CD14-positive monocyte (primary cell): Measurements from ENCODE around the gene IGF2. TPM values are rescaled to one million over a fixed set of nuclear protein-coding genes. Genes with fewer than 3 reads are reported as not detected.
A peak's percentile ranks its signal among the peaks of the same experiment; 100 is the strongest.

Source experiments
- DNase-seq, 3 donors: peaks; one replicate each; pipeline ENCODE4 v3.0.0-alpha.2; 2011 to 2022
- H2AFZ ChIP-seq: 2 replicates; pipeline ENCODE4 v1.6.0; 2012; ENCODE audit warnings: mild to moderate bottlenecking, low read depth, low read length, inconsistent platforms; ENCODE audit not compliant: insufficient read depth, poor library complexity, severe bottlenecking
- H3K27ac ChIP-seq, 2 donors: 1 replicate in 1 of 2; 2 replicates in 1 of 2; pipeline ENCODE4 v1.5.1; 2012 to 2013; ENCODE audit warnings: low read length in 2 of 2, control low read depth in 1 of 2, inconsistent platforms in 1 of 2, low read depth in 1 of 2, mild to moderate bottlenecking in 1 of 2
- H3K27me3 ChIP-seq, 2 donors: one replicate each; pipeline versions ENCODE4 v1.6.0 to v1.6.1; 2011 to 2013; ENCODE audit warnings: low read length in 2 of 2; ENCODE audit not compliant: control insufficient read depth in 2 of 2, insufficient read depth in 2 of 2
- H3K36me3 ChIP-seq, 2 donors: replicated peaks in 1 of 2; 1 replicate in 1 of 2; 2 replicates in 1 of 2; pipeline versions ENCODE4 v1.5.1 to v1.6.1; 2012 to 2013; ENCODE audit warnings: low read length in 2 of 2, control low read depth in 1 of 2, inconsistent platforms in 1 of 2, mild to moderate bottlenecking in 1 of 2; ENCODE audit not compliant: insufficient read depth in 2 of 2, control insufficient read depth in 1 of 2
- H3K4me1 ChIP-seq, 2 donors: 1 replicate in 1 of 2; 2 replicates in 1 of 2; pipeline versions ENCODE4 v1.5.1 to v1.6.1; 2012 to 2013; ENCODE audit warnings: low read length in 2 of 2, control low read depth in 1 of 2, inconsistent platforms in 1 of 2, mild to moderate bottlenecking in 1 of 2, moderate library complexity in 1 of 2; ENCODE audit not compliant: insufficient read depth in 2 of 2, control insufficient read depth in 1 of 2
- H3K4me2 ChIP-seq: replicated peaks from 2 replicates; pipeline ENCODE3; 2012; ENCODE audit warnings: low read length, moderate library complexity, mild to moderate bottlenecking; ENCODE audit not compliant: poor library complexity, severe bottlenecking; ENCODE audit errors: extremely low read depth
- H3K4me3 ChIP-seq, 3 experiments: fragments of 200-600 bp in 1 of 3; sonication (generic) in 1 of 3; replicated peaks in 1 of 3; 1 replicate in 2 of 3; 2 replicates in 1 of 3; pipeline ENCODE4 v1.5.1; 2011 to 2013; ENCODE audit warnings: low read length in 3 of 3, mild to moderate bottlenecking in 3 of 3, control low read depth in 2 of 3, low read depth in 2 of 3, inconsistent platforms in 1 of 3, moderate library complexity in 1 of 3
- H3K79me2 ChIP-seq: 2 replicates; pipeline ENCODE4 v1.6.0; 2012; ENCODE audit warnings: mild to moderate bottlenecking, control low read depth, inconsistent platforms, low read length, moderate library complexity; ENCODE audit not compliant: insufficient read depth
- H3K9ac ChIP-seq: 2 replicates; pipeline ENCODE4 v1.6.0; 2017; ENCODE audit warnings: low read length, mild to moderate bottlenecking; ENCODE audit not compliant: insufficient read depth, poor library complexity, severe bottlenecking
- H3K9me3 ChIP-seq, 2 donors: replicated peaks in 1 of 2; 1 replicate in 1 of 2; 2 replicates in 1 of 2; pipeline versions ENCODE4 v1.5.1 to v1.6.1; 2012 to 2013; ENCODE audit warnings: low read length in 2 of 2, control low read depth in 1 of 2; ENCODE audit not compliant: control insufficient read depth in 1 of 2, insufficient read depth in 1 of 2
- H4K20me1 ChIP-seq: 2 replicates; pipeline ENCODE4 v1.6.0; 2012; ENCODE audit warnings: mild to moderate bottlenecking, low read length, control low read depth, moderate library complexity; ENCODE audit not compliant: insufficient read depth
- H3K27ac Mint-ChIP-seq, 7 donors: one replicate each; pipeline ENCODE4 v1.8.0; 2020; ENCODE audit warnings: mild to moderate bottlenecking in 7 of 7, mixed read lengths in 7 of 7, moderate library complexity in 6 of 7, inconsistent platforms in 2 of 7
- H3K27me3 Mint-ChIP-seq, 3 donors: one replicate each; pipeline ENCODE4 v1.8.0; 2021 to 2022; ENCODE audit warnings: low read depth in 3 of 3, mild to moderate bottlenecking in 3 of 3, mixed read lengths in 3 of 3, moderate library complexity in 3 of 3, inconsistent platforms in 1 of 3
- H3K36me3 Mint-ChIP-seq, 2 donors: one replicate each; pipeline ENCODE4 v1.8.0; 2020; ENCODE audit warnings: mixed read lengths in 2 of 2, inconsistent platforms in 1 of 2, mild to moderate bottlenecking in 1 of 2
- H3K4me1 Mint-ChIP-seq: one replicate; pipeline ENCODE4 v1.8.0; 2020; ENCODE audit warnings: mild to moderate bottlenecking, mixed read lengths
- H3K4me3 Mint-ChIP-seq, 2 donors: one replicate each; pipeline ENCODE4 v1.8.0; 2020; ENCODE audit warnings: mild to moderate bottlenecking in 2 of 2, mixed read lengths in 2 of 2, moderate library complexity in 1 of 2
- H3K9me3 Mint-ChIP-seq, 7 donors: one replicate each; pipeline ENCODE4 v1.8.0; 2020 to 2022; ENCODE audit warnings: mixed read lengths in 7 of 7, mild to moderate bottlenecking in 6 of 7, moderate library complexity in 6 of 7, inconsistent platforms in 2 of 7
- WGBS: methylation state at CpG from one replicate; pipeline ENCODE4 v1.1.5; 2013; ENCODE audit warnings: missing lambda C conversion rate; ENCODE audit not compliant: insufficient coverage; 5-methylcytosine and 5-hydroxymethylcytosine counted together
- intact Hi-C, 2 donors: fragments of 100-400 bp; cut with micrococcal nuclease; formaldehyde crosslinking; loops; one replicate each; pipeline versions ENCODE4 v1.15.0 to v1.15.1; 2023
- polyA minus RNA-seq: library from RNA; depleted of rRNA, polyadenylated mRNA; stranded (reverse); fragments of >200 nt; gene quantifications from 2 replicates; pipeline ENCODE4 v1.2.3, GENCODE V29; 2012
- polyA plus RNA-seq, 3 donors: library from polyadenylated mRNA; depleted of rRNA in 1 of 3; unstranded in 2 of 3; stranded (reverse) in 1 of 3; fragments of 300-500 nt in 2 of 3; fragments of >200 nt in 1 of 3; fragmentation: Illumina TruSeq in 2 of 3; gene quantifications; 1 replicate in 2 of 3; 2 replicates in 1 of 3; pipeline ENCODE4 v1.2.3, GENCODE V29; 2012 to 2021
- total RNA-seq, 12 experiments: library from RNA in 1 of 12; stranded (reverse) in 1 of 12; fragments of 120-200 nt in 1 of 12; gene quantifications; one replicate each; pipeline ENCODE4 v1.2.4 and lab custom pipeline; 2013 to 2026; ENCODE audit warnings: mixed read lengths in 6 of 12, inconsistent platforms in 1 of 12
- TF ChIP-seq, protein P1 (sequence below): fragments of 200-600 bp; IDR thresholded peaks from one replicate; pipeline ENCODE4 v1.8.0; 2022; ENCODE audit warnings: antibody characterized with exemption, mild to moderate bottlenecking

Gene IGF2
- 3.7 TPM for total RNA-seq (2013)
- polyA plus RNA-seq (not detected), polyA minus RNA-seq (not detected in 2 replicates), total RNA-seq (lab: John Stamatoyannopoulos, UW) (0 to 2.5 (median 0.04) reads per million in 11 experiments)

DNA sequence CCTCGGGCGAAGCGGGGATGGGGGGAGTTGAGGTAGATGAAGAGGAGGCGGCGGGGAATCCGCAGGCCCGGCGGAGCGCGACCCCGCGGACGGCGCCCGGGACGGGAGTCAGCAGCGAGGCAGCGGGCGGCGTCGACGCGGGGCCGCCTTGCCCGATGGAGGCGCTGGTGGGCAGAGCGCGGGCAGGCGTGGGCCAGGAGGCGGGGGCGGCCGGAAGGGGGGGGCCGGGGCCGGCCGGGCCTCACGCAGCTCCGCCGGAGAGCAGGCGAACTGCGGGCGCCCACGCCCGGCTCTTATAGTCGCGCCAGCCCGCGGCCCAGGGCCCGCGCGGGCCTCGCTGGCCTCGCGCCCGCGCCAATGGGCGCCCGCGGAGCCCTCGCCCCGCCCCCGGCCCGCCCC lies at the start of gene IGF2:
Gene IGF2 (minus strand): TSS at position 267 of the 399 bp plus-strand sequence. CDS start 3,866 bp downstream, outside the sequence.
- Mint-ChIP-seq H3K36me3 (no peaks in the 10 kb centered on the region), H3K9me3 (peaks cover 0 to 14% (median 2%) of the 10 kb centered on the region in 7 donors), H3K4me3 (peak within 1 kb of the TSS in 1 of 2 donors; percentile 71), H3K27ac (no peak within 1 kb of the TSS), H3K4me1 (peaks cover 5% of the 10 kb centered on the region), H3K27me3 (peaks cover 66 to 91% (median 74%) of the 10 kb centered on the region in 3 donors)
- no peaks in the 10 kb centered on the region for H3K36me3 ChIP-seq
- H2AFZ ChIP-seq = no peak within 1 kb of the TSS
- peaks cover 0 to 24% of the 10 kb centered on the region in 2 donors for H3K9me3 ChIP-seq
- intact Hi-C loops = no loop called here
- no peak within 1 kb of the TSS for H3K4me2 ChIP-seq
- H3K4me1 ChIP-seq = no peaks in the 10 kb centered on the region
- H3K79me2 ChIP-seq = no peaks in the 10 kb centered on the region
- H3K4me3 ChIP-seq = no peak within 1 kb of the TSS
- TF ChIP-seq, protein P1, sequence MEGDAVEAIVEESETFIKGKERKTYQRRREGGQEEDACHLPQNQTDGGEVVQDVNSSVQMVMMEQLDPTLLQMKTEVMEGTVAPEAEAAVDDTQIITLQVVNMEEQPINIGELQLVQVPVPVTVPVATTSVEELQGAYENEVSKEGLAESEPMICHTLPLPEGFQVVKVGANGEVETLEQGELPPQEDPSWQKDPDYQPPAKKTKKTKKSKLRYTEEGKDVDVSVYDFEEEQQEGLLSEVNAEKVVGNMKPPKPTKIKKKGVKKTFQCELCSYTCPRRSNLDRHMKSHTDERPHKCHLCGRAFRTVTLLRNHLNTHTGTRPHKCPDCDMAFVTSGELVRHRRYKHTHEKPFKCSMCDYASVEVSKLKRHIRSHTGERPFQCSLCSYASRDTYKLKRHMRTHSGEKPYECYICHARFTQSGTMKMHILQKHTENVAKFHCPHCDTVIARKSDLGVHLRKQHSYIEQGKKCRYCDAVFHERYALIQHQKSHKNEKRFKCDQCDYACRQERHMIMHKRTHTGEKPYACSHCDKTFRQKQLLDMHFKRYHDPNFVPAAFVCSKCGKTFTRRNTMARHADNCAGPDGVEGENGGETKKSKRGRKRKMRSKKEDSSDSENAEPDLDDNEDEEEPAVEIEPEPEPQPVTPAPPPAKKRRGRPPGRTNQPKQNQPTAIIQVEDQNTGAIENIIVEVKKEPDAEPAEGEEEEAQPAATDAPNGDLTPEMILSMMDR = no peak
- no peak within 1 kb of the TSS for H3K9ac ChIP-seq
- H3K27me3 ChIP-seq = peaks cover 40 to 86% of the 10 kb centered on the region in 2 donors
- DNase-seq = no peak
- H3K27ac ChIP-seq = no peak within 1 kb of the TSS
- WGBS = 1% methylated on average over 50 of the region's 62 CpGs
- H4K20me1 ChIP-seq = no peaks in the 10 kb centered on the region

- Histone ChIP-seq H3K4me2 (no peak overlapping the region), H4K20me1 (no peaks in the 10 kb centered on the region), H3K79me2 (no peaks in the 10 kb centered on the region), H3K4me1 (peaks cover 22 to 37% of the 10 kb centered on the region in 2 donors), H3K27ac (no peak overlapping the region), H3K4me3 (no peak overlapping the region), H3K9ac (no peak overlapping the region), H3K27me3 (peaks cover 0 to 10% of the 10 kb centered on the region in 2 donors), H3K9me3 (no peaks in the 10 kb centered on the region), H3K36me3 (no peaks in the 10 kb centered on the region), H2AFZ (no peak overlapping the region)
- Mint-ChIP-seq H3K9me3 (peaks cover 0 to 3% (median 0%) of the 10 kb centered on the region in 7 donors), H3K27me3 (peaks cover 10 to 16% (median 13%) of the 10 kb centered on the region in 3 donors), H3K36me3 (no peaks in the 10 kb centered on the region), H3K4me1 (peaks cover 18% of the 10 kb centered on the region), H3K27ac (no peak overlapping the region), H3K4me3 (peak overlapping the region in 1 of 2 donors; percentile 64)
- DNase-seq = no peak
- TF ChIP-seq, protein P1 = no peak
- intact Hi-C loops = no loop called here
- 92% methylated on average over 17 of the region's 19 CpGs for WGBS
Measured at GRCh38 chr11:2188745-2189144, 49.6 kb upstream of the IGF2 start.
